Measurements from ENCODE around the gene OR8H3. TPM values are rescaled to one million over a fixed set of nuclear protein-coding genes. Genes with fewer than 3 reads are reported as not detected.

Gene OR8H3
- total and polyA plus RNA-seq, 10 of the 15 experiments (the other 5 are each of a cell fraction or from before 2014, with no cell fraction given): not detected

DNA sequence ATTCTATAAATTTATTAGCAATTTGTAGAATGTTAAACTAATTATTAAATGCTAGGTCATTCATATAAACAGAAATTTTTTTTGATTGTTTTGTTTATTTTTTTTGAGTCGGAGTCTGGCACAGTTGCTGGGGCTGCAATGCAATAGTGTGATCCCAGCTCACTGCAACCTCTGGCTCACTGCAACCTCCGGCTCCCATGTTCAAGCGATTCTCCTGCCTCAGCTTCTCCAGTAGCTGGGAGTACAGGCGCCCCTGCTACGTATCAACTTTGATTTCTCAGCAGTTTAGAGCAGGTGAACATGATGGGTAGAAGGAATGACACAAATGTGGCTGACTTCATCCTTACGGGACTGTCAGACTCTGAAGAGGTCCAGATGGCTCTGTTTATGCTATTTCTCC lies at the start of gene OR8H3 (continued):
- TF ChIP-seq, protein P1, sequence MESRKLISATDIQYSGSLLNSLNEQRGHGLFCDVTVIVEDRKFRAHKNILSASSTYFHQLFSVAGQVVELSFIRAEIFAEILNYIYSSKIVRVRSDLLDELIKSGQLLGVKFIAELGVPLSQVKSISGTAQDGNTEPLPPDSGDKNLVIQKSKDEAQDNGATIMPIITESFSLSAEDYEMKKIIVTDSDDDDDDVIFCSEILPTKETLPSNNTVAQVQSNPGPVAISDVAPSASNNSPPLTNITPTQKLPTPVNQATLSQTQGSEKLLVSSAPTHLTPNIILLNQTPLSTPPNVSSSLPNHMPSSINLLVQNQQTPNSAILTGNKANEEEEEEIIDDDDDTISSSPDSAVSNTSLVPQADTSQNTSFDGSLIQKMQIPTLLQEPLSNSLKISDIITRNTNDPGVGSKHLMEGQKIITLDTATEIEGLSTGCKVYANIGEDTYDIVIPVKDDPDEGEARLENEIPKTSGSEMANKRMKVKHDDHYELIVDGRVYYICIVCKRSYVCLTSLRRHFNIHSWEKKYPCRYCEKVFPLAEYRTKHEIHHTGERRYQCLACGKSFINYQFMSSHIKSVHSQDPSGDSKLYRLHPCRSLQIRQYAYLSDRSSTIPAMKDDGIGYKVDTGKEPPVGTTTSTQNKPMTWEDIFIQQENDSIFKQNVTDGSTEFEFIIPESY (IDR thresholded peaks at IDR 0.05): no peak

DNA sequence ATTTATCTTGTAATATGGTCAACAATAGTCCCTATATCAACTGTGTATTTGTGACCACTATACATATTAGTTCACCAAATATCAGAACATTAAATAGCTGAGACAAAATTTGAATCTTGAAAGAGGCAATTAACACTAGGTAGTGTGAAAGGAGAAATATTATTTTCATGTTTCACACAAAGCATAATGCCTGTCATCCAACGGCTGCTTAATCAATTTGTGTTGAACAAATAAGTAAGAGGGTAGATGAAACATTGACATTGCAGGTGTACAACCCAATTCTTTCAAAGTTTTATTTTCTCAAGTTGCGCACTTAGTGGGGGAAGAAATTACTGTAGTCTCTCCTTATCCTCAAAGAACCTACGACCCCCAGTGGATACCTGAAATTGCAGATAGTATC lies 32.5 kb upstream of the OR8H3 start:
- Histone ChIP-seq H4K20me1 (ENCODE audit: control insufficient read depth, insufficient read depth) (no peaks in the 10 kb centered on the region), H3K27me3 (replicated peaks in 1 of 2; ENCODE audit: control insufficient read depth in 2 of 2, insufficient read depth in 2 of 2, low read length in 1 of 2) (no peaks in the 10 kb centered on the region), H3K9me3 (replicated peaks; ENCODE audit: control insufficient read depth, insufficient read depth, low read length) (no peaks in the 10 kb centered on the region), H3K9ac (ENCODE audit: control insufficient read depth, insufficient read depth, low read length) (no peak overlapping the region), H3K4me2 (ENCODE audit: control insufficient read depth, insufficient read depth) (no peak overlapping the region), H2AFZ (ENCODE audit: control insufficient read depth, low read depth, low read length) (no peak overlapping the region), H3K4me3 (no peak overlapping the region), H3K4me1 (ENCODE audit: control insufficient read depth, insufficient read depth, low read length) (no peaks in the 10 kb centered on the region), H3K79me2 (ENCODE audit: control insufficient read depth, insufficient read depth, low read length) (no peaks in the 10 kb centered on the region), H3K27ac (ENCODE audit: control insufficient read depth, insufficient read depth) (no peak overlapping the region), H3K36me3 (ENCODE audit: control insufficient read depth in 2 of 2, insufficient read depth in 2 of 2, low read length in 1 of 2) (no peaks in the 10 kb centered on the region)
- RAD21 ChIA-PET (ENCODE audit: unreplicated experiment): no interaction called here
- 21% methylated on average over 3 of the region's 3 CpGs for WGBS (ENCODE audit: insufficient coverage, insufficient replicate concordance, low lambda C conversion rate, missing lambda C conversion rate)
- CTCF ChIA-PET: no interaction called here
- in situ Hi-C loops (cut with MboI) (no loop called here), intact Hi-C loops (cut with micrococcal nuclease; ENCODE audit: unreplicated experiment) (no loop called here)
- no peak for TF ChIP-seq NR2F1 (conservative IDR thresholded peaks at IDR 0.05)
- no peak for TF ChIP-seq ETV6 (conservative IDR thresholded peaks at IDR 0.05 in 1 of 2, IDR thresholded peaks at IDR 0.05 in 1 of 2; ENCODE audit: borderline replicate concordance in 1 of 2, low read depth in 1 of 2)
- no peak for TF ChIP-seq SIX5 (IDR thresholded peaks at IDR 0.05; ENCODE audit: low read depth, low read length, severe bottlenecking)
- TF ChIP-seq PAX8 (IDR thresholded peaks at IDR 0.05): no peak
- TF ChIP-seq SRF (IDR thresholded peaks at IDR 0.05; ENCODE audit: low read depth in 2 of 2, low read length in 2 of 2): no peak
- TF ChIP-seq JUNB (IDR thresholded peaks at IDR 0.05): no peak
- no peak for FAIRE-seq
- POLR2A ChIA-PET: no interaction called here
- SMC1A ChIA-PET (ENCODE audit: uncharacterized antibody, unreplicated experiment): no interaction called here
- DNase-seq (ENCODE audit: low read depth, low spot score): no peak
- no TSS peak for BruUV-seq (replicated peaks)
- ATAC-seq: no peak

Measured in GM12878 (cell line).